ENCODE results near the gene CLCNKB.

GRCh38 chr1:16041200-16041599 lies 2.4 kb upstream of the CLCNKB start:
- TF ChIP-seq CTCF (IDR thresholded peaks at IDR 0.05) (no peak), EP300 (IDR thresholded peaks at IDR 0.05) (no peak), POLR2A (IDR thresholded peaks at IDR 0.05) (no peak)
